HEK293T (cell line): Measurements from ENCODE around the gene ERBB2.

Source experiments
- ARNT ChIP-seq: fragments of 450-650 bp; IDR thresholded peaks from 2 replicates; pipeline ENCODE4 v1.6.1; 2017; ENCODE audit warnings: mild to moderate bottlenecking
- BHLHE40 ChIP-seq: fragments of 450-650 bp; IDR thresholded peaks from 2 replicates; pipeline ENCODE4 v1.6.1; 2016; ENCODE audit warnings: mild to moderate bottlenecking, moderate library complexity, borderline replicate concordance
- ELF4 ChIP-seq: fragments of 450-650 bp; IDR thresholded peaks from 2 replicates; pipeline ENCODE4 v1.6.1; 2017; ENCODE audit warnings: antibody characterized with exemption
- FOXM1 ChIP-seq: fragments of 450-650 bp; IDR thresholded peaks from 2 replicates; pipeline ENCODE4 v1.6.1; 2017; ENCODE audit warnings: mild to moderate bottlenecking, borderline replicate concordance
- HDGF ChIP-seq: fragments of 450-650 bp; IDR thresholded peaks from 2 replicates; pipeline ENCODE4 v1.6.1; 2017; ENCODE audit warnings: antibody characterized with exemption, borderline replicate concordance
- LEF1 ChIP-seq: fragments of 450-650 bp; IDR thresholded peaks from 2 replicates; pipeline ENCODE4 v1.6.1; 2017; ENCODE audit warnings: mild to moderate bottlenecking, borderline replicate concordance
- PKNOX1 ChIP-seq: fragments of 450-650 bp; IDR thresholded peaks from 2 replicates; pipeline ENCODE4 v1.6.1; 2016
- SP1 ChIP-seq: fragments of 450-650 bp; IDR thresholded peaks from 2 replicates; pipeline ENCODE4 v1.6.1; 2017
- SUZ12 ChIP-seq: fragments of 450-650 bp; IDR thresholded peaks from 2 replicates; pipeline ENCODE4 v1.6.1; 2016; ENCODE audit warnings: mild to moderate bottlenecking
- TARDBP ChIP-seq: fragments of 450-650 bp; IDR thresholded peaks from 2 replicates; pipeline ENCODE4 v1.6.1; 2016

GRCh38 chr17:39776252-39776651, 76.4 kb downstream of the ERBB2 start:
- TF ChIP-seq BHLHE40 (no peak), SP1 (no peak), SUZ12 (no peak), FOXM1 (no peak), PKNOX1 (no peak), LEF1 (no peak), HDGF (no peak), TARDBP (no peak), ARNT (no peak), ELF4 (no peak)
